ENCODE data around the gene PRKCB. TPM values are rescaled to one million over a fixed set of nuclear protein-coding genes. Genes with fewer than 3 reads are reported as not detected.
A peak's percentile ranks its signal among the peaks of the same experiment; 100 is the strongest.

The PRKCB gene
- total and polyA plus RNA-seq, 2 experiments from 2014 or later, result 3.7 to 16.4 TPM

GRCh38 chr16:23836078-23836403 is 258 bp downstream of the PRKCB start:
- Histone ChIP-seq H2AFZ (peak overlapping the region; percentile 81), H4K20me1 (replicated peaks; ENCODE audit: insufficient read depth) (no peaks in the 10 kb centered on the region; the same call in 1 of the 2 replicates), H3F3A (replicated peaks; ENCODE audit: low read depth) (0 out of 2 replicates have a peak, but pooled peaks cover 2% of the 10 kb centered on the region), H3K4me3 (peak overlapping the region; percentile 71), H3K9me2 (ENCODE audit: insufficient read depth) (0 out of 2 replicates have a peak, but pooled peaks cover 4% of the 10 kb centered on the region), H3K27ac (ENCODE audit: low read depth) (no peak overlapping the region), H3K4me1 (ENCODE audit: insufficient read depth) (peaks cover 13% of the 10 kb centered on the region), H3K79me2 (replicated peaks; ENCODE audit: insufficient read depth) (no peaks in the 10 kb centered on the region), H3K4me2 (peak overlapping the region; percentile 95), H3K36me3 (ENCODE audit: insufficient read depth) (no peaks in the 10 kb centered on the region), H3K27me3 (ENCODE audit: insufficient read depth) (peaks cover 43% of the 10 kb centered on the region)
- no peaks in the 10 kb centered on the region; the same call in 2 of the 3 replicates for H3K36me3 Mint-ChIP-seq (ENCODE audit: low read depth)
- H3K9me3 Mint-ChIP-seq, result no peaks in the 10 kb centered on the region; the same call in 1 of the 3 replicates
- H3K4me3 Mint-ChIP-seq, result peak overlapping the region; percentile 87; the same call in 2 of the 3 replicates
- H3K4me1 Mint-ChIP-seq, result peaks cover 34% of the 10 kb centered on the region
- DNase-seq (ENCODE audit: low spot score), result no peak
- H3K27me3 Mint-ChIP-seq (ENCODE audit: insufficient read depth, low read depth, poor library complexity), result peaks cover 41% of the 10 kb centered on the region
- ATAC-seq, result no peak; the same call in 1 of the 3 replicates
- TF ChIP-seq NANOG (IDR thresholded peaks at IDR 0.05; ENCODE audit: borderline replicate concordance) (no peak), ZNF331 (CRISPR knock-in tag; IDR thresholded peaks at IDR 0.05; ENCODE audit: low read depth) (no peak), CREB1 (CRISPR knock-in tag; IDR thresholded peaks at IDR 0.05; ENCODE audit: low read depth) (no peak), EZH2phosphoT487 (IDR thresholded peaks at IDR 0.05; ENCODE audit: unreplicated experiment) (no peak), ZNF114 (CRISPR knock-in tag; IDR thresholded peaks at IDR 0.05) (no peak), JUNB (IDR thresholded peaks at IDR 0.05; ENCODE audit: unreplicated experiment) (no peak), POLR2AphosphoS5 (IDR thresholded peaks at IDR 0.05; ENCODE audit: low read depth) (no peak), EZH2 (IDR thresholded peaks at IDR 0.05; ENCODE audit: low read depth, unreplicated experiment) (no peak), STAT1 (IDR thresholded peaks at IDR 0.05; ENCODE audit: unreplicated experiment) (no peak), ETS1 (IDR thresholded peaks at IDR 0.05) (no peak)
- TF ChIP-seq, protein P1, sequence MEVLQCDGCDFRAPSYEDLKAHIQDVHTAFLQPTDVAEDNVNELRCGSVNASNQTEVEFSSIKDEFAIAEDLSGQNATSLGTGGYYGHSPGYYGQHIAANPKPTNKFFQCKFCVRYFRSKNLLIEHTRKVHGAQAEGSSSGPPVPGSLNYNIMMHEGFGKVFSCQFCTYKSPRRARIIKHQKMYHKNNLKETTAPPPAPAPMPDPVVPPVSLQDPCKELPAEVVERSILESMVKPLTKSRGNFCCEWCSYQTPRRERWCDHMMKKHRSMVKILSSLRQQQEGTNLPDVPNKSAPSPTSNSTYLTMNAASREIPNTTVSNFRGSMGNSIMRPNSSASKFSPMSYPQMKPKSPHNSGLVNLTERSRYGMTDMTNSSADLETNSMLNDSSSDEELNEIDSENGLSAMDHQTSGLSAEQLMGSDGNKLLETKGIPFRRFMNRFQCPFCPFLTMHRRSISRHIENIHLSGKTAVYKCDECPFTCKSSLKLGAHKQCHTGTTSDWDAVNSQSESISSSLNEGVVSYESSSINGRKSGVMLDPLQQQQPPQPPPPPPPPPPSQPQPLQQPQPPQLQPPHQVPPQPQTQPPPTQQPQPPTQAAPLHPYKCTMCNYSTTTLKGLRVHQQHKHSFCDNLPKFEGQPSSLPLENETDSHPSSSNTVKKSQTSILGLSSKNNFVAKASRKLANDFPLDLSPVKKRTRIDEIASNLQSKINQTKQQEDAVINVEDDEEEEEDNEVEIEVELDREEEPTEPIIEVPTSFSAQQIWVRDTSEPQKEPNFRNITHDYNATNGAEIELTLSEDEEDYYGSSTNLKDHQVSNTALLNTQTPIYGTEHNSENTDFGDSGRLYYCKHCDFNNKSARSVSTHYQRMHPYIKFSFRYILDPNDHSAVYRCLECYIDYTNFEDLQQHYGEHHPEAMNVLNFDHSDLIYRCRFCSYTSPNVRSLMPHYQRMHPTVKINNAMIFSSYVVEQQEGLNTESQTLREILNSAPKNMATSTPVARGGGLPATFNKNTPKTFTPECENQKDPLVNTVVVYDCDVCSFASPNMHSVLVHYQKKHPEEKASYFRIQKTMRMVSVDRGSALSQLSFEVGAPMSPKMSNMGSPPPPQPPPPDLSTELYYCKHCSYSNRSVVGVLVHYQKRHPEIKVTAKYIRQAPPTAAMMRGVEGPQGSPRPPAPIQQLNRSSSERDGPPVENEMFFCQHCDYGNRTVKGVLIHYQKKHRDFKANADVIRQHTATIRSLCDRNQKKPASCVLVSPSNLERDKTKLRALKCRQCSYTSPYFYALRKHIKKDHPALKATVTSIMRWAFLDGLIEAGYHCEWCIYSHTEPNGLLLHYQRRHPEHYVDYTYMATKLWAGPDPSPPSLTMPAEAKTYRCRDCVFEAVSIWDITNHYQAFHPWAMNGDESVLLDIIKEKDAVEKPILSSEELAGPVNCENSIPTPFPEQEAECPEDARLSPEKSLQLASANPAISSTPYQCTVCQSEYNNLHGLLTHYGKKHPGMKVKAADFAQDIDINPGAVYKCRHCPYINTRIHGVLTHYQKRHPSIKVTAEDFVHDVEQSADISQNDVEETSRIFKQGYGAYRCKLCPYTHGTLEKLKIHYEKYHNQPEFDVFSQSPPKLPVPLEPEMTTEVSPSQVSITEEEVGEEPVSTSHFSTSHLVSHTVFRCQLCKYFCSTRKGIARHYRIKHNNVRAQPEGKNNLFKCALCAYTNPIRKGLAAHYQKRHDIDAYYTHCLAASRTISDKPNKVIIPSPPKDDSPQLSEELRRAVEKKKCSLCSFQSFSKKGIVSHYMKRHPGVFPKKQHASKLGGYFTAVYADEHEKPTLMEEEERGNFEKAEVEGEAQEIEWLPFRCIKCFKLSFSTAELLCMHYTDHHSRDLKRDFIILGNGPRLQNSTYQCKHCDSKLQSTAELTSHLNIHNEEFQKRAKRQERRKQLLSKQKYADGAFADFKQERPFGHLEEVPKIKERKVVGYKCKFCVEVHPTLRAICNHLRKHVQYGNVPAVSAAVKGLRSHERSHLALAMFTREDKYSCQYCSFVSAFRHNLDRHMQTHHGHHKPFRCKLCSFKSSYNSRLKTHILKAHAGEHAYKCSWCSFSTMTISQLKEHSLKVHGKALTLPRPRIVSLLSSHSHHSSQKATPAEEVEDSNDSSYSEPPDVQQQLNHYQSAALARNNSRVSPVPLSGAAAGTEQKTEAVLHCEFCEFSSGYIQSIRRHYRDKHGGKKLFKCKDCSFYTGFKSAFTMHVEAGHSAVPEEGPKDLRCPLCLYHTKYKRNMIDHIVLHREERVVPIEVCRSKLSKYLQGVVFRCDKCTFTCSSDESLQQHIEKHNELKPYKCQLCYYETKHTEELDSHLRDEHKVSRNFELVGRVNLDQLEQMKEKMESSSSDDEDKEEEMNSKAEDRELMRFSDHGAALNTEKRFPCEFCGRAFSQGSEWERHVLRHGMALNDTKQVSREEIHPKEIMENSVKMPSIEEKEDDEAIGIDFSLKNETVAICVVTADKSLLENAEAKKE (CRISPR knock-in tag; IDR thresholded peaks at IDR 0.05), result no peak
- TF ChIP-seq, protein P2, sequence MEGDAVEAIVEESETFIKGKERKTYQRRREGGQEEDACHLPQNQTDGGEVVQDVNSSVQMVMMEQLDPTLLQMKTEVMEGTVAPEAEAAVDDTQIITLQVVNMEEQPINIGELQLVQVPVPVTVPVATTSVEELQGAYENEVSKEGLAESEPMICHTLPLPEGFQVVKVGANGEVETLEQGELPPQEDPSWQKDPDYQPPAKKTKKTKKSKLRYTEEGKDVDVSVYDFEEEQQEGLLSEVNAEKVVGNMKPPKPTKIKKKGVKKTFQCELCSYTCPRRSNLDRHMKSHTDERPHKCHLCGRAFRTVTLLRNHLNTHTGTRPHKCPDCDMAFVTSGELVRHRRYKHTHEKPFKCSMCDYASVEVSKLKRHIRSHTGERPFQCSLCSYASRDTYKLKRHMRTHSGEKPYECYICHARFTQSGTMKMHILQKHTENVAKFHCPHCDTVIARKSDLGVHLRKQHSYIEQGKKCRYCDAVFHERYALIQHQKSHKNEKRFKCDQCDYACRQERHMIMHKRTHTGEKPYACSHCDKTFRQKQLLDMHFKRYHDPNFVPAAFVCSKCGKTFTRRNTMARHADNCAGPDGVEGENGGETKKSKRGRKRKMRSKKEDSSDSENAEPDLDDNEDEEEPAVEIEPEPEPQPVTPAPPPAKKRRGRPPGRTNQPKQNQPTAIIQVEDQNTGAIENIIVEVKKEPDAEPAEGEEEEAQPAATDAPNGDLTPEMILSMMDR (conservative IDR thresholded peaks at IDR 0.05; ENCODE audit: low read depth in 2 of 2), result no peak
- TF ChIP-seq, protein P3, sequence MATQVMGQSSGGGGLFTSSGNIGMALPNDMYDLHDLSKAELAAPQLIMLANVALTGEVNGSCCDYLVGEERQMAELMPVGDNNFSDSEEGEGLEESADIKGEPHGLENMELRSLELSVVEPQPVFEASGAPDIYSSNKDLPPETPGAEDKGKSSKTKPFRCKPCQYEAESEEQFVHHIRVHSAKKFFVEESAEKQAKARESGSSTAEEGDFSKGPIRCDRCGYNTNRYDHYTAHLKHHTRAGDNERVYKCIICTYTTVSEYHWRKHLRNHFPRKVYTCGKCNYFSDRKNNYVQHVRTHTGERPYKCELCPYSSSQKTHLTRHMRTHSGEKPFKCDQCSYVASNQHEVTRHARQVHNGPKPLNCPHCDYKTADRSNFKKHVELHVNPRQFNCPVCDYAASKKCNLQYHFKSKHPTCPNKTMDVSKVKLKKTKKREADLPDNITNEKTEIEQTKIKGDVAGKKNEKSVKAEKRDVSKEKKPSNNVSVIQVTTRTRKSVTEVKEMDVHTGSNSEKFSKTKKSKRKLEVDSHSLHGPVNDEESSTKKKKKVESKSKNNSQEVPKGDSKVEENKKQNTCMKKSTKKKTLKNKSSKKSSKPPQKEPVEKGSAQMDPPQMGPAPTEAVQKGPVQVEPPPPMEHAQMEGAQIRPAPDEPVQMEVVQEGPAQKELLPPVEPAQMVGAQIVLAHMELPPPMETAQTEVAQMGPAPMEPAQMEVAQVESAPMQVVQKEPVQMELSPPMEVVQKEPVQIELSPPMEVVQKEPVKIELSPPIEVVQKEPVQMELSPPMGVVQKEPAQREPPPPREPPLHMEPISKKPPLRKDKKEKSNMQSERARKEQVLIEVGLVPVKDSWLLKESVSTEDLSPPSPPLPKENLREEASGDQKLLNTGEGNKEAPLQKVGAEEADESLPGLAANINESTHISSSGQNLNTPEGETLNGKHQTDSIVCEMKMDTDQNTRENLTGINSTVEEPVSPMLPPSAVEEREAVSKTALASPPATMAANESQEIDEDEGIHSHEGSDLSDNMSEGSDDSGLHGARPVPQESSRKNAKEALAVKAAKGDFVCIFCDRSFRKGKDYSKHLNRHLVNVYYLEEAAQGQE (IDR thresholded peaks at IDR 0.05; ENCODE audit: unreplicated experiment), result no peak
- no peak overlapping the region for H3K27ac Mint-ChIP-seq
